Measurements from ENCODE around the gene TDRD7.

The TDRD7 gene

DNA sequence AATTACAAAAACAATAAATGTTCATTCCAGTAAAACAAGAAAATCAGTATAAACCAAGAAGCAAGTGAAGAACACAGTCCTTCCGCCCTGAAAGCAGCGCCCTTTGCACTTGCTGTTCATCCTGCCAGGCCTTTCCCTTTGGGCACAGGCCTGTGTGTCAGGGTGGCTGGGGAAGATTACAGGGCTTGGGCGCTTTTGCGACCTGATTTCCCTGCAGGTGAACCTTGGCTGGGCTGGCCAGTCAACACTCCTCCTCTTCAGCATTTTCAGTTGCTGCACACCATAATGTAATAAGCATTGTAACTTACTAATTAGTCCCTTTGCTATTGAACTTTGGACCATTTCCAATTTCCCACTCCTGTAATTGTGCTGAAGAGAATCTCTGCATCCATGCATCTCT lies 38.6 kb upstream of the TDRD7 start:
- no peak overlapping the region for H3K4me3 ChIP-seq (ENCODE audit: low read depth in 1 of 2, low read length in 2 of 2)
- no peaks in the 10 kb centered on the region for H3K4me1 ChIP-seq (ENCODE audit: control insufficient read depth in 1 of 2, insufficient read depth in 2 of 2, low read length in 2 of 2)
- peaks cover 0 to 3% of the 10 kb centered on the region in 2 donors for H3K9me3 ChIP-seq (ENCODE audit: control insufficient read depth in 1 of 2, low read length in 2 of 2)
- H3K27me3 ChIP-seq (ENCODE audit: low read depth, low read length) = no peaks in the 10 kb centered on the region
- no peak overlapping the region for H3K27ac ChIP-seq (ENCODE audit: low read length)
- H3K36me3 ChIP-seq (ENCODE audit: control insufficient read depth in 1 of 2, insufficient read depth in 2 of 2, low read length in 2 of 2) = peaks cover 7 to 73% of the 10 kb centered on the region in 2 donors

DNA sequence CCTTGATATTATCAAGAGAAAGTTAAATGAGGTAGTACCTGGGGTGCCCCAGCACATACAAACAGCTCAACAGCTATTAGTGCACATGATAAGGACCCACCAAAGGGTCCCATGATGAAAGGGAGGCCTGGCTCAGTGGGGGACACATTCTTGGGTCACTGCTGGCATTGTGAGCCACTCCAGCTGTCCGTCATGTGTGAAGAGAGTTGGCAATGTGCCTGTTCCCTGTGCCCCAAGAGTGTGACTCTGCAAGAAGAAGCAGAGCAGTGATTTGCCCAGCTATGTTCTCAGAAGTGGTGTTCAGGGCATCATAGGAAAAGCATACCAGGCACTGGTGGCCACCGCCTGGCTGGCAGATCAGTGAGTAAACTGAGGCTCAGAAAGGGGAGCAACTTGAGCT lies 37.1 kb upstream of the TDRD7 start:
- no peak overlapping the region for H3K4me3 ChIP-seq (ENCODE audit: low read depth in 1 of 2, low read length in 2 of 2)
- H3K27me3 ChIP-seq (ENCODE audit: low read depth, low read length) = no peaks in the 10 kb centered on the region
- no peaks in the 10 kb centered on the region for H3K4me1 ChIP-seq (ENCODE audit: control insufficient read depth in 1 of 2, insufficient read depth in 2 of 2, low read length in 2 of 2)
- no peak overlapping the region for H3K27ac ChIP-seq (ENCODE audit: low read length)
- H3K36me3 ChIP-seq (ENCODE audit: control insufficient read depth in 1 of 2, insufficient read depth in 2 of 2, low read length in 2 of 2) = peaks cover 7 to 77% of the 10 kb centered on the region in 2 donors
- no peaks in the 10 kb centered on the region for H3K9me3 ChIP-seq (ENCODE audit: control insufficient read depth in 1 of 2, low read length in 2 of 2)

DNA sequence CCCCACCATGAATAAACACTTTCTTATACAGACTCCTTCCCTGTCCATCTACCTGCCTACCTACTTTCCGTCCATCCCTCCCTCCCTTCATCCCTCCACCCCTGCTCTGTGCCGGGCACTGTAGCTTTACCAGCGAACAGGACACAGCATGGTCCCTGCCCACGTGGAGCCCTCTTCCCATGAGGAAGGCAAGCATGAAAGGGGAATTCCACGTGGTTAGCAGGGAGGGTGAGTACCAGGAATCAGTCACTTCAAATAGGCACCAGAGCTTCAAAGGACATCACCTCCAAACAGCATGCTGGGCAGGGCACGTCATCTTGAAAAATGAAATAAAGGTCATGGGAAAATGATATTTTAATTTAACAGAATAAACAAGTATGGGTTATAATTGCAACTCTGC lies 35.0 kb upstream of the TDRD7 start:
- H3K27me3 ChIP-seq (ENCODE audit: low read depth, low read length) = no peaks in the 10 kb centered on the region
- no peaks in the 10 kb centered on the region for H3K9me3 ChIP-seq (ENCODE audit: control insufficient read depth in 1 of 2, low read length in 2 of 2)
- peaks cover 7 to 64% of the 10 kb centered on the region in 2 donors for H3K36me3 ChIP-seq (ENCODE audit: control insufficient read depth in 1 of 2, insufficient read depth in 2 of 2, low read length in 2 of 2)
- no peak overlapping the region for H3K4me3 ChIP-seq (ENCODE audit: low read depth in 1 of 2, low read length in 2 of 2)
- no peaks in the 10 kb centered on the region for H3K4me1 ChIP-seq (ENCODE audit: control insufficient read depth in 1 of 2, insufficient read depth in 2 of 2, low read length in 2 of 2)
- no peak overlapping the region for H3K27ac ChIP-seq (ENCODE audit: low read length)

DNA sequence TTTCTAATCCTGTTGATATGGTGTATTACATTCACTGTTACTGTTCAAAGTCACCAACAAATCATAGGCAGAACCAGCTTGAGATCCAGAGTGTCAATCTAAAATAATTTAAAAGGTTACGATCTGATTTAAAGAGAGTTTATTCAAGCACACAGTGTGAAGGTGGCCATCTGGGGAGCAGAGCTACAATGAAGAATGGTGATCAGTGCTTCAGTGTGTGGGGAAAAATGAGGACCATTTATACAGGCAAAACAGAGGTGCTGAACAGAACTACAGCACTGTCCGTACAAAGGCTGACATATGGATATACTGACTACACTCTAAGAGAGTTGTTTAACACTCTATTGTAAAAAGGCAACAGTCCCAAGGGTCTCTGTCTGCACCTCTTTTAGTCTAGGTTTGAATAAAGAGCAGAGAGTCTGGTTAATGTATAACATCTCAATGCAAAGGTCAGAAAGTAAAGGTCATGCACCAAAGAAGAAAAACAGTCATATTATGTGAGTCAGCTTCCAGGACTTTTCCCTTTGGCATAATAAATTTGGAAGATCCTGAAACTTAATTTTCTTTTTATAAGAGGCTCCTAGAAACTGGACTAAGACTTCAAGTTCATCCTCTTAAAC lies 29.7 kb upstream of the TDRD7 start:
- peaks cover 0 to 19% of the 10 kb centered on the region in 2 donors for H3K36me3 ChIP-seq (ENCODE audit: control insufficient read depth in 1 of 2, insufficient read depth in 2 of 2, low read length in 2 of 2)
- H3K4me3 ChIP-seq (ENCODE audit: low read depth in 1 of 2, low read length in 2 of 2) = no peak overlapping the region
- H3K4me1 ChIP-seq (ENCODE audit: control insufficient read depth in 1 of 2, insufficient read depth in 2 of 2, low read length in 2 of 2) = peaks cover 0 to under 1% of the 10 kb centered on the region in 2 donors
- no peaks in the 10 kb centered on the region for H3K27me3 ChIP-seq (ENCODE audit: low read depth, low read length)
- no peaks in the 10 kb centered on the region for H3K9me3 ChIP-seq (ENCODE audit: control insufficient read depth in 1 of 2, low read length in 2 of 2)
- peak overlapping the region; percentile 56 for H3K27ac ChIP-seq (ENCODE audit: low read length)

DNA sequence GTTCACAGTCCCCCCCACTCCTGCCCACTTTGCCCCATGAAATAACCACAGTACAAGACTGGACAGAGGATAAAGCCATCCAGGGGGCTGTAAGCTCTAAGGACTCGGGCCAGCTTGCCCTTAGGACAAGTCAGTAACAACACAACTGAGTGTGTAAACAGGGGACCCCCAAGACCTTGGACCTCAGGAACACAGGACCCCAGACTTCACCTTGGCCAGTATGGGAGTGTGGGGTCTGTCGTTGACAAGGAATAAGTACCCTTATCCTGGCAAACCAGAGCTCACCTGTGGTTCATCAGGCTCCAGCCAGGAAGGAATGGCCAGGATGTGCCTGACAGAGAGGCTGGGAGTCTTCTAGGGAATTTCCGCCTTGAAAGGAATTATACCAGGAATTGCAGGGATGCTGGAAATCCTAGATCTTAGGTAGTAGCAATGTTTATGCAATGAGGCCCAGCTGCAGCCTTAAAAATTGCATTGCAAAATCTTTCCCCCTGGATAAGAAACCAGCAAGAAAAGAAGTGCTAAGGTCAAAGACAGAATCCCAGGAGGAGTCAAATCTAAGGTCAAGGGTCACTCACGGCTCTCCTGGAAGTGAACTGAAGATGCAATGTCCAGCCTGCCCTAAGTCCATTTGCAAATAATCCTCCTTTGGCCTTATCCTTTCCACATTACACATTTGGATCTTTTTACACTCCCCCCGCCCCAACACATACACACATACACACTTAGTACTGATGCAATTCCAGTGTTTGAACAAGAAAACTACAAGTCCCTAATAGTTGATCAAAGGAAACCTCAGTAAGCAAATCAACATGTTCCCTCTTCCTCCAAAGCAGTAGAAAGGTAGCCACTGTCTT lies 27.3 kb upstream of the TDRD7 start:
- H3K4me3 ChIP-seq (ENCODE audit: low read depth in 1 of 2, low read length in 2 of 2) = no peak overlapping the region
- H3K27me3 ChIP-seq (ENCODE audit: low read depth, low read length) = no peaks in the 10 kb centered on the region
- H3K9me3 ChIP-seq (ENCODE audit: control insufficient read depth in 1 of 2, low read length in 2 of 2) = no peaks in the 10 kb centered on the region
- H3K27ac ChIP-seq (ENCODE audit: low read length) = no peak overlapping the region
- H3K36me3 ChIP-seq (ENCODE audit: control insufficient read depth in 1 of 2, insufficient read depth in 2 of 2, low read length in 2 of 2) = peaks cover 0 to 4% of the 10 kb centered on the region in 2 donors
- H3K4me1 ChIP-seq (ENCODE audit: control insufficient read depth in 1 of 2, insufficient read depth in 2 of 2, low read length in 2 of 2) = peaks cover 0 to 4% of the 10 kb centered on the region in 2 donors

DNA sequence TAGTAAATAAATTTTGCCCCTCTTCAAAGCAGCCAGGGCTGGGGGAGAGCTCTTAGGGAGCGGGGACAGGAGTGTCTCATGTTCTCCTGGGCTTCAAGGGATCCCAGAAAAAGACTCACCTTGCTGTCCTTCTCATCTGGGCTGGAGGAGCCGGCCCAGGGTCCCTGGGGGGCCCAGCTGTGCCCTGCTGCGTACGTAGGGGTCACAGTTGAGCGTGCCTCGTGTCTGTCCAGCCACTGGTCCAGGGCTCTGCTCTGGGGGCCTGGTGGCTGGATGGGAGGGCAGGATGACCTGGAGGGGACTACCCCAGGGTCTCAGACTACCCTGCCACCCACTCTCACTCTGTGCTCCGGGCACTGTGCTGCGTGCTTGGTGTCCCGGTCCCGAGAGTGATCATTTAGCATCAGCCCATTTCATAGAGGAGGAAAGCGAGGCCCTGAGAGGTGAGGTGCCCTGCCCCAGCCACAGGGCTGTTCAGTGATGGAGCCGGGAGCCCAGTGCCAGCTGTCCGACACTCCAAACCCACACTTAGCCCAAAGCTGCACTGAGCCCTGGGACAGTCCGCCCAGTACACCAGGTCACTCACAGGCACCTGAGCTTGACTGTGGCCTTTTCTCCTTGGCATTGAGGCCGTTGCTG lies 26.2 kb upstream of the TDRD7 start:
- Histone ChIP-seq H3K27ac (ENCODE audit: low read length) (no peak overlapping the region), H3K27me3 (ENCODE audit: low read depth, low read length) (no peaks in the 10 kb centered on the region), H3K4me1 (ENCODE audit: control insufficient read depth in 1 of 2, insufficient read depth in 2 of 2, low read length in 2 of 2) (peaks cover 0 to 4% of the 10 kb centered on the region in 2 donors), H3K36me3 (ENCODE audit: control insufficient read depth in 1 of 2, insufficient read depth in 2 of 2, low read length in 2 of 2) (peaks cover 0 to under 1% of the 10 kb centered on the region in 2 donors), H3K4me3 (ENCODE audit: low read depth in 1 of 2, low read length in 2 of 2) (no peak overlapping the region), H3K9me3 (ENCODE audit: control insufficient read depth in 1 of 2, low read length in 2 of 2) (no peaks in the 10 kb centered on the region)

DNA sequence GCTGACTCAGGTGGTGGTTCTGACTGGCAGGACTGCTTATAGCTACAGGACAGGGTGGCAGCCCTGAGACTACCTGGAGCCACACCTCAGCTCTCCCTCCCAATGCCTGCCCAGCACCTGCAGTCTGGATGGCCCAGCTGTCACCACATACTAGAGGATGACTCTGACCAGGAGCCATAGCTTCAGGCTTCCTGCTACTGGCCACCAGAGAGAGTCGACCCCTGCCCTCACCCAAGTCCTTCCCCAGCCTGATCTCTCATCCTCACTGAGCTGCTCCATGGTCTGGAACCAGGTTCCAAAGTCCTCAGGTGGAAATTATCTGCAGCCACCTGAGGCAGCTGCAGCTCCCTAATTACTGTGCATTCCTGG lies 25.6 kb upstream of the TDRD7 start:
- Histone ChIP-seq H3K36me3 (ENCODE audit: control insufficient read depth in 1 of 2, insufficient read depth in 2 of 2, low read length in 2 of 2) (no peaks in the 10 kb centered on the region), H3K27me3 (ENCODE audit: low read depth, low read length) (no peaks in the 10 kb centered on the region), H3K27ac (ENCODE audit: low read length) (no peak overlapping the region), H3K9me3 (ENCODE audit: control insufficient read depth in 1 of 2, low read length in 2 of 2) (no peaks in the 10 kb centered on the region), H3K4me3 (ENCODE audit: low read depth in 1 of 2, low read length in 2 of 2) (no peak overlapping the region), H3K4me1 (ENCODE audit: control insufficient read depth in 1 of 2, insufficient read depth in 2 of 2, low read length in 2 of 2) (peaks cover 0 to 4% of the 10 kb centered on the region in 2 donors)

DNA sequence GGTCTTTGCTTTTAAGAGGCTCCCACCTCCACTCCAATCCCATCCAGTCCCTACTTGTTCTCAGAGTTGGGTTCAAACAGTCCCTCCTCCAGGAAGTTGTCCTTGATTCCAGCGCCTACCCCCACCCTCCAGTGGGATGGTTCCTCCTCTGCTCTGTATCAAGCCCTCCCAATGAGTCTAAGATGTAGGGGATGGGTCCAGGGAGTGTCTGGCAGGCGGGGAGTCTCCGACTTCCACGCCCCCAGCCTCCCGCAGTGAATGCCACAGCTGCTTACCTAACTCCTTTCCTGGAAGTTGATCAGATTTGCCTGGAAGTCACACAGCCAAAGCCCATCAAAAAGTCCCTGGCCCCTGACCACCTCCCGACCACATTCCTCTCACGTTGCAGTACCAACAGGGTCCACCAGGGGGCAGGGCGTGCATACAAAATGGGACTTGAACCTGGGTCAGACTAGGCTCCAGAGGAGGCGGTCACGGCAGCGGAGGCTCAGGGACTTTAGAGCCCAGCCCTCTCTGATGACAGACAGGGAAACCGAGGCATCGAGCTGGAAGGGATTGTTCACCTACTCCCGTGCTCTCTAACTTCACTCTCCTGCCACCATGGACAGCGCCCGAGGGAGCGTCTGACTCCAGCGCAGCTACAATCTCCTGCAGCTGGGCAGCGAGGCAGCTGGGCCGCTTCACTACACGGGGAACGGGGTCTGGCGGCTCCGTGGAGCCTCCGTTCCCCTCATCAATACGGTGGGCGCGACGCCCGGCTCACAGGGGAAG lies 25.0 kb upstream of the TDRD7 start:
- H3K27ac ChIP-seq (ENCODE audit: low read length) = no peak overlapping the region
- H3K4me1 ChIP-seq (ENCODE audit: control insufficient read depth in 1 of 2, insufficient read depth in 2 of 2, low read length in 2 of 2) = peaks cover 0 to 4% of the 10 kb centered on the region in 2 donors
- no peaks in the 10 kb centered on the region for H3K9me3 ChIP-seq (ENCODE audit: control insufficient read depth in 1 of 2, low read length in 2 of 2)
- H3K36me3 ChIP-seq (ENCODE audit: control insufficient read depth in 1 of 2, insufficient read depth in 2 of 2, low read length in 2 of 2) = no peaks in the 10 kb centered on the region
- H3K4me3 ChIP-seq (ENCODE audit: low read depth in 1 of 2, low read length in 2 of 2) = no peak overlapping the region
- no peaks in the 10 kb centered on the region for H3K27me3 ChIP-seq (ENCODE audit: low read depth, low read length)

DNA sequence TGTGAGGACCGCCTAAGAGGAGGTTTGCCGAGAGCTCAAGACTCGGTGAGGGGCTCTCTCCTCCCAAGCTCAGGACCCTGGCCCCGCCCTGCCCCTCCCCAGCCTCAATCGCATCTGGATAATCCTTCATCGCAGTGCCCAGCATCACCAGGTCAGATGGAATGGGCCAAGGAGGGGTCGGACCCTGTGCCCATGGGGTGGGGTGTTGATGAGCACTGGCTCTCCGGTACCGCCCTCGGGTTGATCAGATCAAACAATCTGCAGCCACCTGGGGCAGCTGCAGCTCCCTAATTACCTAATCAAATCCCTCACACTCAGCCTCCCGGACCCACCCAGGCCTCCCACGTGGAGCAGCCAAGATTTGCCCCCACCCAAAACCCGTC lies 24.4 kb upstream of the TDRD7 start:
- Histone ChIP-seq H3K27ac (ENCODE audit: low read length) (no peak overlapping the region), H3K27me3 (ENCODE audit: low read depth, low read length) (no peaks in the 10 kb centered on the region)

DNA sequence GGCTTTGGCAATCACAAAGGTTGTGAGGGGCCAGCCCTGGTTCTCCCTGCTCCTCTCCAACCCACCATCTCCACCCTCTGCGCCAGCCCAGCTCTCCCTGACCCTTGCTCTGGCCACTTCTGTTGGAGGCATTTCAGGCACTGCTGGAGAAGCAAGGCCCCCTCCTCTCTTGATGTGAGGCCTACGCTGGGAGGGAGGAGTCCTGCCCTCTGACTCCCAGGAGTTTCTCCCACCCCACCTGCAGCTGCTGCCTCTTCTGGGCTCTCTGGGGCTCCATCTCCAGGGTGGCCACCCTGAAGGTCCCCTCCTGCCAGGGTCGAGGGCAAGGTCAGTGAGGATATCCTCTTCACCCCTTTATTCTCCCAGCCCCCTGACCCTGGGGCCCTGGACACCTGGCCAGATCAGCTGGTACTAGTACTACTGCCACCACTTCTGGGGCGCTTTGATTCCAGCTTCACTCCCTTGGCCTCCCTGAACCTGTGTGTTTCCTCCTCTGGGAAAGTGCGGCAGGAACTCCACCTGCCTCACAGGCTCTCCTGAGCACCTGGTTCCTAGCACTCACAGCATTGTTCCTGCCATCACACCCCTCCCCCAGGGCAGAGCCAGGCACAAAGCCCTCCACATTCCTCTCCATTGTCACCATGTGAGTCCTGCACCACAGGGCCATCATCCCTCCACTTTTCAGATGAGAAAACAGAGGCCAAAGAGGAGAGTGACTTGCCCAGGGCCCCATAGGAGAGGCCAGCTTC lies 23.8 kb upstream of the TDRD7 start:
- Histone ChIP-seq H3K36me3 (ENCODE audit: control insufficient read depth in 1 of 2, insufficient read depth in 2 of 2, low read length in 2 of 2) (no peaks in the 10 kb centered on the region), H3K27me3 (ENCODE audit: low read depth, low read length) (no peaks in the 10 kb centered on the region)

More for the DNA sequence above, 24.4 kb upstream of the TDRD7 start:
- H3K36me3 ChIP-seq (ENCODE audit: control insufficient read depth in 1 of 2, insufficient read depth in 2 of 2, low read length in 2 of 2) = no peaks in the 10 kb centered on the region
- H3K4me3 ChIP-seq (ENCODE audit: low read depth in 1 of 2, low read length in 2 of 2) = no peak overlapping the region
- peaks cover 0 to 4% of the 10 kb centered on the region in 2 donors for H3K4me1 ChIP-seq (ENCODE audit: control insufficient read depth in 1 of 2, insufficient read depth in 2 of 2, low read length in 2 of 2)
- no peaks in the 10 kb centered on the region for H3K9me3 ChIP-seq (ENCODE audit: control insufficient read depth in 1 of 2, low read length in 2 of 2)

More for the DNA sequence above, 23.8 kb upstream of the TDRD7 start:
- peaks cover 0 to 4% of the 10 kb centered on the region in 2 donors for H3K4me1 ChIP-seq (ENCODE audit: control insufficient read depth in 1 of 2, insufficient read depth in 2 of 2, low read length in 2 of 2)
- no peak overlapping the region for H3K4me3 ChIP-seq (ENCODE audit: low read depth in 1 of 2, low read length in 2 of 2)
- H3K9me3 ChIP-seq (ENCODE audit: control insufficient read depth in 1 of 2, low read length in 2 of 2) = no peaks in the 10 kb centered on the region
- H3K27ac ChIP-seq (ENCODE audit: low read length) = no peak overlapping the region

All from muscle layer of duodenum (tissue), 2 donors.